Hepatocyte (in vitro differentiated cells): ENCODE measurements around the gene CAMTA2.

Source experiments
- EZH2 ChIP-seq: fragments of 200-600 bp; sonication (generic); IDR thresholded peaks from 2 replicates; pipeline ENCODE4 v1.6.1; 2016; ENCODE audit warnings: antibody characterized with exemption, mild to moderate bottlenecking, borderline replicate concordance
- TF ChIP-seq, protein P1 (sequence below): fragments of 200-600 bp; sonication (generic); IDR thresholded peaks from 2 replicates; pipeline ENCODE4 v1.5.1; 2016; ENCODE audit warnings: antibody characterized with exemption, mild to moderate bottlenecking; ENCODE audit not compliant: poor library complexity

DNA sequence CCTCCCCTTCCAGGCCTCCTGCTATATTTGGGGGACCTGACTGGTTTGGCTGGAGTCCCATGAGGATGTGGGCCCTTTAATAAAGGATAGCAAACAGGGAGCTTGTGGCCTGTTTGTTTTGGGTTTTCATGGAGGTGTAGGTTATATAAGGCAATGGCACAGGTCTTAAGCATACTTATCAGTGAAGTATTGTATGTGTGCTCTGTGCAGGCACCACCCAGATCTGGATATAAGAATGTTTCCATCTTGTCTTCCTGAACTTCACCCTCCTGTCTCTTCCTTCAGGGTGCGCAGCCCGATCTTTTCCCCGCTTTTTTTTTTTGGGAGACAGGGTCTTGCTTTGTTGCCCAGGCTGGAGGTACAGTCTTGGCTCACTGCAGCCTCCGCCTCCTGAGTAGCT is 37.1 kb upstream of the CAMTA2 start:
- TF ChIP-seq, protein P1, sequence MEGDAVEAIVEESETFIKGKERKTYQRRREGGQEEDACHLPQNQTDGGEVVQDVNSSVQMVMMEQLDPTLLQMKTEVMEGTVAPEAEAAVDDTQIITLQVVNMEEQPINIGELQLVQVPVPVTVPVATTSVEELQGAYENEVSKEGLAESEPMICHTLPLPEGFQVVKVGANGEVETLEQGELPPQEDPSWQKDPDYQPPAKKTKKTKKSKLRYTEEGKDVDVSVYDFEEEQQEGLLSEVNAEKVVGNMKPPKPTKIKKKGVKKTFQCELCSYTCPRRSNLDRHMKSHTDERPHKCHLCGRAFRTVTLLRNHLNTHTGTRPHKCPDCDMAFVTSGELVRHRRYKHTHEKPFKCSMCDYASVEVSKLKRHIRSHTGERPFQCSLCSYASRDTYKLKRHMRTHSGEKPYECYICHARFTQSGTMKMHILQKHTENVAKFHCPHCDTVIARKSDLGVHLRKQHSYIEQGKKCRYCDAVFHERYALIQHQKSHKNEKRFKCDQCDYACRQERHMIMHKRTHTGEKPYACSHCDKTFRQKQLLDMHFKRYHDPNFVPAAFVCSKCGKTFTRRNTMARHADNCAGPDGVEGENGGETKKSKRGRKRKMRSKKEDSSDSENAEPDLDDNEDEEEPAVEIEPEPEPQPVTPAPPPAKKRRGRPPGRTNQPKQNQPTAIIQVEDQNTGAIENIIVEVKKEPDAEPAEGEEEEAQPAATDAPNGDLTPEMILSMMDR = no peak
- TF ChIP-seq EZH2 = no peak
